Measurements from ENCODE around the gene RHCG.

Gene RHCG

GRCh38 chr15:89526181-89526580 lies 29.8 kb upstream of the RHCG start:
- Histone ChIP-seq H3K27ac (ENCODE audit: low read depth, low read length) (no peak overlapping the region), H3K36me3 (ENCODE audit: control insufficient read depth, insufficient read depth, low read length) (no peaks in the 10 kb centered on the region), H3K27me3 (ENCODE audit: control insufficient read depth, insufficient read depth, low read length) (peaks cover 6% of the 10 kb centered on the region), H3K9ac (ENCODE audit: low read length) (no peak overlapping the region), H3K9me3 (ENCODE audit: control insufficient read depth, insufficient read depth, low read depth, low read length) (peaks cover 2% of the 10 kb centered on the region; the same call in 1 of the 2 replicates), H3K4me3 (ENCODE audit: low read depth, low read length) (no peak overlapping the region), H3K4me1 (ENCODE audit: control insufficient read depth, insufficient read depth, low read length) (no peaks in the 10 kb centered on the region)

- Histone ChIP-seq H3K27me3 (ENCODE audit: control insufficient read depth, insufficient read depth, low read length) (peaks cover 6% of the 10 kb centered on the region), H3K27ac (ENCODE audit: low read depth, low read length) (no peak overlapping the region), H3K4me1 (ENCODE audit: control insufficient read depth, insufficient read depth, low read length) (no peaks in the 10 kb centered on the region), H3K4me3 (ENCODE audit: low read depth, low read length) (no peak overlapping the region), H3K9ac (ENCODE audit: low read length) (no peak overlapping the region), H3K36me3 (ENCODE audit: control insufficient read depth, insufficient read depth, low read length) (no peaks in the 10 kb centered on the region), H3K9me3 (ENCODE audit: control insufficient read depth, insufficient read depth, low read depth, low read length) (peaks cover 6% of the 10 kb centered on the region)
Observed at GRCh38 chr15:89524184-89524583, 27.8 kb upstream of the RHCG start.

- no peak overlapping the region for H3K4me3 ChIP-seq (ENCODE audit: low read depth, low read length)
- no peak overlapping the region for H3K9ac ChIP-seq (ENCODE audit: low read length)
- H3K27ac ChIP-seq (ENCODE audit: low read depth, low read length), result no peak overlapping the region
- no peaks in the 10 kb centered on the region for H3K36me3 ChIP-seq (ENCODE audit: control insufficient read depth, insufficient read depth, low read length)
- peaks cover 6% of the 10 kb centered on the region for H3K27me3 ChIP-seq (ENCODE audit: control insufficient read depth, insufficient read depth, low read length)
- no peaks in the 10 kb centered on the region for H3K4me1 ChIP-seq (ENCODE audit: control insufficient read depth, insufficient read depth, low read length)
- peaks cover 6% of the 10 kb centered on the region for H3K9me3 ChIP-seq (ENCODE audit: control insufficient read depth, insufficient read depth, low read depth, low read length)
Observed at GRCh38 chr15:89523101-89523500, 26.7 kb upstream of the RHCG start.

GRCh38 chr15:89521605-89522004 lies 25.2 kb upstream of the RHCG start:
- H3K9ac ChIP-seq (ENCODE audit: low read length), result no peak overlapping the region
- no peak overlapping the region for H3K4me3 ChIP-seq (ENCODE audit: low read depth, low read length)
- H3K27me3 ChIP-seq (ENCODE audit: control insufficient read depth, insufficient read depth, low read length), result peaks cover 6% of the 10 kb centered on the region
- no peaks in the 10 kb centered on the region for H3K4me1 ChIP-seq (ENCODE audit: control insufficient read depth, insufficient read depth, low read length)
- H3K36me3 ChIP-seq (ENCODE audit: control insufficient read depth, insufficient read depth, low read length), result no peaks in the 10 kb centered on the region
- no peak overlapping the region for H3K27ac ChIP-seq (ENCODE audit: low read depth, low read length)
- H3K9me3 ChIP-seq (ENCODE audit: control insufficient read depth, insufficient read depth, low read depth, low read length), result peaks cover 6% of the 10 kb centered on the region

GRCh38 chr15:89515477-89515876 lies 19.1 kb upstream of the RHCG start:
- Histone ChIP-seq H3K4me1 (ENCODE audit: control insufficient read depth, insufficient read depth, low read length) (no peaks in the 10 kb centered on the region), H3K9ac (ENCODE audit: low read length) (no peak overlapping the region), H3K36me3 (ENCODE audit: control insufficient read depth, insufficient read depth, low read length) (no peaks in the 10 kb centered on the region), H3K27ac (ENCODE audit: low read depth, low read length) (no peak overlapping the region), H3K27me3 (ENCODE audit: control insufficient read depth, insufficient read depth, low read length) (peaks cover 9% of the 10 kb centered on the region), H3K9me3 (ENCODE audit: control insufficient read depth, insufficient read depth, low read depth, low read length) (no peaks in the 10 kb centered on the region), H3K4me3 (ENCODE audit: low read depth, low read length) (no peak overlapping the region)

GRCh38 chr15:89514596-89515406 lies 18.4 kb upstream of the RHCG start:
- Histone ChIP-seq H3K27me3 (ENCODE audit: control insufficient read depth, insufficient read depth, low read length) (peaks cover 9% of the 10 kb centered on the region), H3K27ac (ENCODE audit: low read depth, low read length) (no peak overlapping the region)

GRCh38 chr15:89514186-89514585 lies 17.8 kb upstream of the RHCG start:
- Histone ChIP-seq H3K4me1 (ENCODE audit: control insufficient read depth, insufficient read depth, low read length) (no peaks in the 10 kb centered on the region), H3K9ac (ENCODE audit: low read length) (no peak overlapping the region), H3K27ac (ENCODE audit: low read depth, low read length) (no peak overlapping the region), H3K27me3 (ENCODE audit: control insufficient read depth, insufficient read depth, low read length) (peaks cover 9% of the 10 kb centered on the region), H3K9me3 (ENCODE audit: control insufficient read depth, insufficient read depth, low read depth, low read length) (no peaks in the 10 kb centered on the region), H3K36me3 (ENCODE audit: control insufficient read depth, insufficient read depth, low read length) (no peaks in the 10 kb centered on the region), H3K4me3 (ENCODE audit: low read depth, low read length) (no peak overlapping the region)

More at GRCh38 chr15:89514596-89515406, 18.4 kb upstream of the RHCG start:
- H3K4me3 ChIP-seq (ENCODE audit: low read depth, low read length), result no peak overlapping the region
- H3K36me3 ChIP-seq (ENCODE audit: control insufficient read depth, insufficient read depth, low read length), result no peaks in the 10 kb centered on the region
- H3K9ac ChIP-seq (ENCODE audit: low read length), result no peak overlapping the region
- H3K4me1 ChIP-seq (ENCODE audit: control insufficient read depth, insufficient read depth, low read length), result no peaks in the 10 kb centered on the region
- H3K9me3 ChIP-seq (ENCODE audit: control insufficient read depth, insufficient read depth, low read depth, low read length), result no peaks in the 10 kb centered on the region

- no peak overlapping the region for H3K9ac ChIP-seq (ENCODE audit: low read length)
- no peaks in the 10 kb centered on the region for H3K9me3 ChIP-seq (ENCODE audit: control insufficient read depth, insufficient read depth, low read depth, low read length)
- peaks cover 9% of the 10 kb centered on the region for H3K27me3 ChIP-seq (ENCODE audit: control insufficient read depth, insufficient read depth, low read length)
- no peaks in the 10 kb centered on the region for H3K36me3 ChIP-seq (ENCODE audit: control insufficient read depth, insufficient read depth, low read length)
- no peaks in the 10 kb centered on the region for H3K4me1 ChIP-seq (ENCODE audit: control insufficient read depth, insufficient read depth, low read length)
- H3K27ac ChIP-seq (ENCODE audit: low read depth, low read length), result no peak overlapping the region
- H3K4me3 ChIP-seq (ENCODE audit: low read depth, low read length), result no peak overlapping the region
Observed at GRCh38 chr15:89513284-89513683, 16.9 kb upstream of the RHCG start.

GRCh38 chr15:89512631-89513030 lies 16.2 kb upstream of the RHCG start:
- H3K27ac ChIP-seq (ENCODE audit: low read depth, low read length), result no peak overlapping the region
- H3K4me1 ChIP-seq (ENCODE audit: control insufficient read depth, insufficient read depth, low read length), result no peaks in the 10 kb centered on the region
- H3K9ac ChIP-seq (ENCODE audit: low read length), result no peak overlapping the region
- no peaks in the 10 kb centered on the region for H3K9me3 ChIP-seq (ENCODE audit: control insufficient read depth, insufficient read depth, low read depth, low read length)
- no peaks in the 10 kb centered on the region for H3K36me3 ChIP-seq (ENCODE audit: control insufficient read depth, insufficient read depth, low read length)
- H3K4me3 ChIP-seq (ENCODE audit: low read depth, low read length), result no peak overlapping the region
- peaks cover 9% of the 10 kb centered on the region for H3K27me3 ChIP-seq (ENCODE audit: control insufficient read depth, insufficient read depth, low read length)

GRCh38 chr15:89506026-89506686 lies 9.8 kb upstream of the RHCG start:
- H3K4me1 ChIP-seq (ENCODE audit: control insufficient read depth, insufficient read depth, low read length), result no peaks in the 10 kb centered on the region
- H3K27ac ChIP-seq (ENCODE audit: low read depth, low read length), result no peak overlapping the region
- H3K9ac ChIP-seq (ENCODE audit: low read length), result no peak overlapping the region
- H3K4me3 ChIP-seq (ENCODE audit: low read depth, low read length), result no peak overlapping the region
- no peaks in the 10 kb centered on the region for H3K9me3 ChIP-seq (ENCODE audit: control insufficient read depth, insufficient read depth, low read depth, low read length)
- no peaks in the 10 kb centered on the region for H3K36me3 ChIP-seq (ENCODE audit: control insufficient read depth, insufficient read depth, low read length)
- H3K27me3 ChIP-seq (ENCODE audit: control insufficient read depth, insufficient read depth, low read length), result peaks cover 5% of the 10 kb centered on the region; the same call in 1 of the 2 replicates

- Histone ChIP-seq H3K9me3 (ENCODE audit: control insufficient read depth, insufficient read depth, low read depth, low read length) (no peaks in the 10 kb centered on the region), H3K4me3 (ENCODE audit: low read depth, low read length) (no peak overlapping the region), H3K27me3 (ENCODE audit: control insufficient read depth, insufficient read depth, low read length) (peaks cover 9% of the 10 kb centered on the region; the same call in 1 of the 2 replicates), H3K4me1 (ENCODE audit: control insufficient read depth, insufficient read depth, low read length) (no peaks in the 10 kb centered on the region), H3K36me3 (ENCODE audit: control insufficient read depth, insufficient read depth, low read length) (no peaks in the 10 kb centered on the region), H3K27ac (ENCODE audit: low read depth, low read length) (no peak overlapping the region), H3K9ac (ENCODE audit: low read length) (no peak overlapping the region)
Observed at GRCh38 chr15:89504166-89504565, 7.8 kb upstream of the RHCG start.

Data from HUES6 (cell line).